Activated CD8-positive, alpha-beta memory T cell treated with anti-CD3 and anti-CD28 coated beads, Interleukin-2, amount 50 U/mL, for 4 hours (primary cell): ENCODE results near the gene COG4.

Source experiments
- DNase-seq: peaks from one replicate; pipeline ENCODE4 v3.0.0-alpha.2; 2020

Gene COG4

DNA sequence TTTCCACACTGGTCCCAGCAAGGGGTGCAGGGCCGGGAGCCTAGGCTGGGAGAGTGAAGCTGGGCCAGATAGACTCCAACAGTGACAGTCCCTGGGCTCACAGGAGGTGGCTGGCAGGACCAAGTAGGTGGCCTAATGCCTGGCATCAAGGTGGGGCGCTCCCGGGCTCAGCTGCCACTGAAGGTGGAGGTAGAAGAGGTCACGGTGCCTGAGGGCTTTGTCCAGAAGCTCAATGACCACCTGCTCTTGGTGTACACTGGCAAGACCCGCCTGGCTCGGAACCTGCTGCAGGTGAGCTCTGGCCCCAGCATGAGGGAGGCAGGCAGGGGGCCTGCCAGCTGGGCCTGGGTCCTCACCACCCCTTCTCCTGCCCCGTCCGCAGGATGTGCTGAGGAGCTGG lies 45.2 kb downstream of the COG4 start:
- no peak for DNase-seq

DNA sequence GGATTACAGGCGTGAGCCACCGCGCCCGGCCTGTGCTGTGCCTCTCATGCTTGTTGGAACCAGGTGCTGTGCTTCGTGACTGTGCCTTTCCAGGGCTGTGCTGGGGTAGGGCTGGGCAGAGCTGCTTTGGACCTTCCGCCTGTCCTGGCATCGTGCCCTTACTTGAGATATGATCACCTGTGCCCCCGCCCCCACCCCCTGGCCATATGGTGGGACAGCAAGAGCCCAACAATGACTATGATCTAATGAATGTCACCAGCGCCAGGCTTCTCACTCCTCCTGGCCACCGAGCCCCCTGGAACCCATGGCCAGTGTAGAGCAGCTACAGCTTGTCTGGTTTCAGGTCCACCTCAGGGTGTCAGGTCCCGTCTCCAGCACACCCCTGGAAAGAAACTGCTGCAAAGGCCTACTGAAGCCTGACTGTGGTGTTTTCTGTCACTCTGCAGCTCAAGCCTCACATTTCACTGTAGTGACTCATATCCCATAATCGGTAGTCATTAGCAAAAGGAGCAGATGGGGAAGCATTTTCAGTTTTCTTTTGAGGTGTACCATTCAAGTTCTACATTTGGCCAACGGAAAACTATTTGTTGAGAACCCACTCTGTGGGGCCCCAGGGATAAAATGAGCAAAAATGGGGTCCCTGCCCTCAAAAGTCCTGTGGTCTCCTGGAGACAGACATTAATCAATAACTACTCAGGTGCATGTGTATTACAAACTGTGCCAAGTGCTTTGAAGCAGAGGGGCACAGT lies 46.9 kb downstream of the COG4 start:
- DNase-seq, result no peak

DNA sequence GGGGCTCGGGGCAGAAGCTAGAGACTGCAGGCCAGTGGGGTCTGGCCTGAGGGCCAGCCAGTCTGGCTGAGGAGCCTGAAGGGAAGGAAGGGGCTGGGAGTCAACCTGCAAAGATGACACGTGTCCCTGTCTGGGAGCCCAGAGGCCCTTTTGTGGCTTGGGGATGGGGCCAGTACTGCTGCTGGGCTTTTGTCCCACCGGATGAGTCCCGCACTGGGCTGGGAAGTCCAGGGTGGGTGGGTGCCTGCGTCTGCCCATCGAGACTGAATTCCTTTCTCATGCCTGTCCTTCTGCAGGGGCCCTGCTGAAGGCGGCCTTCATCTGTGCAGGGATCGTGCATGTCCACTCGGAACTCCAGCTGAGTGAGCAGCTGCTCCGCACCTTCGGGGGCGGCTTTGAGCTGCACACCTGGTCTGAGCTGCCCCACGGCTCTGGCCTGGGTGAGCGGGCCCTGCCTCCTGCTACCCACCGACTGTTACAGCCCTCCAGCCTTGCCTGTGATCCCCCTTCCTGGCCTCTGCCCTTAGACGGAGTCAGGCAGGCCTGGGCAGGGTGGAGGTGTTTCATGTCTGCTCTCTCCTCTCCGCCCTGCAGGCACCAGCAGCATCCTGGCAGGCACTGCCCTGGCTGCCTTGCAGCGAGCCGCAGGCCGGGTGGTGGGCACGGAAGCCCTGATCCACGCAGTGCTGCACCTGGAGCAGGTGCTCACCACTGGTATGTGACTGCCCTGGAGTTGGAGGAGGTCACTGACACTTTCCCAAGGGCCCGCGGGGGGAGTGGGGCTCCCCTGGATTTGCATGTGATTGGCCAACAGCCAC lies 48.1 kb downstream of the COG4 start:
- no peak for DNase-seq

DNA sequence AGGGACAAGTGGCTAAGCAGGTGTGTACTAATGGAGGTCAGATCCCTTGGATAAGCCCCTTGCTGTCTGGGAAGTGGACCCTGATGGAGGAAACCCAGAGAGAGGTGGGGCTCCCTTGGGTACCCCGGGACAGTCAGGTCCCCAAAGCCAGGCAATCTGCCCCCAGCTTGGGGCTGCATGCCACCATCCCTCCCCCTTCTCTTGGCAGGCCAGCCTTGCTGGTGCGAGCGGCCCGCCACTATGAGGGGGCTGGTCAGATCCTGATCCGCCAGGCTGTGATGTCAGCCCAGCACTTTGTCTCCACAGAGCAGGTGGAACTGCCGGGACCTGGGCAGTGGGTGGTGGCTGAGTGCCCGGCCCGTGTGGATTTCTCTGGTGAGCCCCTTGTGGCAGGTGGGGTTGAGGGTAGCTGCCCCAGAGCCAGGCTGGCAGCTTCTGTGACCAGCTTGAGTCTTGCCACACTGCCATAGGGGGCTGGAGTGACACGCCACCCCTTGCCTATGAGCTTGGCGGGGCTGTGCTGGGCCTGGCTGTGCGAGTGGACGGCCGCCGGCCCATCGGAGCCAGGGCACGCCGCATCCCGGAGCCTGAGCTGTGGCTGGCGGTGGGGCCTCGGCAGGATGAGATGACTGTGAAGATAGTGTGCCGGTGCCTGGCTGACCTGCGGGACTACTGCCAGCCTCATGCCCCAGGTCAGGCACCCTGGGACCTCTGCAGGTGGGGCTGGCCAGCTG lies 48.9 kb downstream of the COG4 start:
- DNase-seq, result no peak

DNA sequence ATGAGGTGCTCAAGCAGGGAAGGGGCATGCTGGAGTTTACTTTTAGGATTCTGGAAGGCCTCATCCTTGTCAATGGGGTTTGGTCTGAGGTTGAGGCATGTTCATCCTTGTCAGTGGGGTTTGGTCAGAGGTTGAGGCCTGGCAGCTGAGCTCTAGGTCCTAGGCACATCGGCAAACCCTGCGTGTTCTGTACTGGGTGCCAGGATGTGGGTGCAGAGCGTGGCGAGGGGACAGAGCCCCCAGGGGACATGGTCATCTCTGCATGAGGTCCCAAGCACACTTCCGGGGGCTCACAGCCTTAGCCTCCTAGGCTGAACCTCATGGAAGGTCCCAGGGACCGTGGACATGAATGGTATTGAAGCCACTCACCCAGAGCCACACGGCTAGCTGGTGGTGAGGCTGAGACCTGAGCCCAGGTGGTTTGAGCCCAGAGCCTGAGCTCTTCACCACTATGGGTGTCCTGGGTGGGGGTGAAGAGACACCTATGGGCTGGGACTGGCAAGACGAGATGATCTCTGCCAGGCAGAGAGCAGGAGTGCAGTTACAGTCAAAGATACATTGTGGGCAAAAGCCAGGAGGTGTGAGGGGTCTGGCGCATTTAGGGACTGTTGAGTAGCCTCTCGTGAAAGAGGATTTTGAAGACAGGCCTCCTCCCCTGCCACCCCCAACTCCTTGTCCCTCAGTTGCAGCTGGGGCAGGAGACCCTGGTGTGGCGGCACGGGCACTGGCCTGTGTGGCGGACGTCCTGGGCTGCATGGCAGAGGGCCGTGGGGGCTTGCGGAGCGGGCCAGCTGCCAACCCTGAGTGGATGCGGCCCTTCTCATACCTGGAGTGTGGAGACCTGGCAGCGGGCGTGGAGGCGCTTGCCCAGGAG lies 49.7 kb downstream of the COG4 start:
- DNase-seq, result no peak

DNA sequence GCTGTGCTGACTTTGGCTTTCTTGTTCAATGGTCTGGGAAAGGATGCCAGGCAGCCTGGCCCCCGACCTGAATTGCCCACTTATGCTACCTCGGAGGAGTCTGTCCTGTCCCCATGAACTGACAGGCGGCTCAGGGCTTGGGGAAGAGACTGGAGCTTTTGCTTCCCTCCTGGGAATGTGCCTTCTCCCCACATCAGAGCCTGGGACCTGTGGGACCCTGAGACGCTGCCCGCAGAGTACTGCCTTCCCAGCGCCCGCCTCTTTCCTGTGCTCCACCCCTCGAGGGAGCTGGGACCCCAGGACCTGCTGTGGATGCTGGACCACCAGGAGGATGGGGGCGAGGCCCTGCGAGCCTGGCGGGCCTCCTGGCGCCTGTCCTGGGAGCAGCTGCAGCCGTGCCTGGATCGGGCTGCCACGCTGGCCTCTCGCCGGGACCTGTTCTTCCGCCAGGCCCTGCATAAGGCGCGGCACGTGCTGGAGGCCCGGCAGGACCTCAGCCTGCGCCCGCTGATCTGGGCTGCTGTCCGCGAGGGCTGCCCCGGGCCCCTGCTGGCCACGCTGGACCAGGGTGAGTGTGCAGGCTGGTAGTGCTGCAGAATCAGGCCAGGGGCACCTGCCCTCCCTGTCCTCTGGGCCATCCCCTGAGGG lies 50.4 kb downstream of the COG4 start:
- no peak for DNase-seq

DNA sequence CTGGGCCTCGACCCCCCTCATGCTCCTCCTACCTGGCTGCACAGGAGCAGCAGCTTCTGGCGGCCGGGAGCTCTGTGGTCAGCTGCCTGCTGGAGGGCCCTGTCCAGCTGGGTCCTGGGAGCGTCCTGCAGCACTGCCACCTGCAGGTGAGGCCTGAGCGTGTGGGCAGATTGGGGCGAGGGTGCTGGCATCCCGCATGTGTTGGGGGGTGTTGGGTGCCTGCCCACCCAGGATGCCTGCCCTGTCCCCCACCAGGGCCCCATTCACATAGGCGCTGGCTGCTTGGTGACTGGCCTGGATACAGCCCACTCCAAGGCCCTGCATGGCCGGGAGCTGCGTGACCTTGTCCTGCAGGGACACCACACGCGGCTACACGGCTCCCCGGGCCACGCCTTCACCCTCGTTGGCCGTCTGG lies 52.4 kb downstream of the COG4 start:
- no peak for DNase-seq

DNA sequence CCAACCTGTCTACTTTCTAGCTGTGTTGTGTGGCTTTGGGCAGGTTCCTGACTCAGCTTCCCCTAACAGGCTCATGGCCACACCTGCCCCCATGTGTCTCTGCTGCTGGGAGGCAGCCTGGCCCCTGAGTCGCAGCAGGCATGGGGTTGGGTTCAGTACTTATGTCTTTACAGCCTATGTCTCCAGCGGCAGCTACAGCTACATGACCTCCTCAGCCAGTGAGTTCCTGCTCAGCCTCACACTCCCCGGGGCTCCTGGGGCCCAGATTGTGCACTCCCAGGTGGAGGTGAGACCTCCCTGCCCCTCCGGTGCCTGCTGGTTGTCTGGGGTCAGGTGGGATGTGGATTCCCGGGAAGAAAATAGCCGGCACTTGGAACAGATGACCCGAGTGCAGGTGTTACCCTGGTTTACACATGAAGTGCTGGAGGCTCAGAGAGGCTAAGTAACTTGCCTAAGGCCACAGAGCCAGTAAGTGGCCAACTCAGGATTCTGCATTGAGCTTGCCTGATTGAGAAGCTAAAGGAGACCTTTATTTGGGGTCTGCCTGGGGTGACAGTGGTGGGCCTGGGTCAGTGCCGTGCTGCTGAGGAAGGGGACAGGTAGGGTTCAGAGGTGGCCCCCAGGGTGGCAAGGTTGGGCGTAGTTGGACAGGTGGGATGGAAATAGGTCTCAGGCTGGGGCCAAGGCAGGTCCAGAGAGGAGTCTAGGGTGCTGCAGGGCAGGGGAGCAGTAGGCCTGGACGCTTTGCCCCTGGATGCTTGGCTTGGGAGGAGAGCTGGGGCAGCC lies 53.0 kb downstream of the COG4 start:
- DNase-seq, result no peak

DNA sequence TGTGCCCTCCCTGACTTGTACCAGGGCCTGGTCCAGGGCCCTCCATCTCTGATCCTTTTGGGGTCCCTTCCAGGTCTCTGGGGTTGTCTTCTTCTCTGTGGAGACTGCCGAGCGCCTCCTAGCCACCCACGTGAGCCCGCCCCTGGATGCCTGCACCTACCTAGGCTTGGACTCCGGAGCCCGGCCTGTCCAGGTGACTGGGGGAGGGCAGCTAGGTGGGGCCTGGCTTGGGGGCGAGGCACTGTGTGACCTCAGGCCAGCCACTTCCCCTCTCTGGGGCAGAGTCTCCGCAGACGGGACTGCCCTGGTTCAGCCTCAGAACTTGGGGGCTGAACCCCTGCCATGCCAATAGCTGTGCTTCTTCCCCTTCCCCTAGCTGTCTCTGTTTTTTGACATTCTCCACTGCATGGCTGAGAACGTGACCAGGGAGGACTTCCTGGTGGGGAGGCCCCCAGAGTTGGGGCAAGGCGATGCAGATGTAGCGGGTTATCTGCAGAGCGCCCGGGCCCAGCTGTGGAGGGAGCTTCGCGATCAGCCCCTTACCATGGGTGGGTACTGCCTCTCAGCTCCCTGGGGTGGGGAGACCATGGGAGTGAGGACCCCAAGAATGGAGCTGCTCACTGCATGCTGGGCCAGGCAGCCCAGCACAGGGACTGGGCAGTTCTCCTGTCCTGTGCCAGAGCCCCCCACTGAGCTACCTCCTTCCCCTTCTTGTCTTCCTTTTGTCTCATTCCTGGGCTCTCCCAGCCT lies 54.4 kb downstream of the COG4 start:
- DNase-seq, result no peak

DNA sequence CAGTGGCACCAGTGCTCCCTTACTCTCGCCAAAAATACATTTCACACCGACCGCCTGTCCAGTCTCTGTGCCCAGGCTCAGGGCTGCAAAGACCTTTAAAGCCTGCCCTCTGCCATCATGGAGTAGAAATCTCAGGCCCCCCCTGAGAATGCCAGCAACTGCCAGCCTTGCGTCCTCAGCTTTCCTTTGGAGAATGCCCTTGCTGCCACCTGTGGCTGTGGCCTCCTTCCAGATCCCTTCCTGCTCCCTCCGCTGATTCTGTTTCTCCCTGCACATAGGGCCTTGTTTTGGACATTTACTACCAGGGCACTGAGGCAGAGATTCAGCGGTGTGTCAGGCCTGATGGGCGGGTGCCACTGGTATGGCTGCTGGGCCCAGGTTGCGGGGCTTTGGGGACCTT lies 55.7 kb downstream of the COG4 start:
- no peak for DNase-seq

DNA sequence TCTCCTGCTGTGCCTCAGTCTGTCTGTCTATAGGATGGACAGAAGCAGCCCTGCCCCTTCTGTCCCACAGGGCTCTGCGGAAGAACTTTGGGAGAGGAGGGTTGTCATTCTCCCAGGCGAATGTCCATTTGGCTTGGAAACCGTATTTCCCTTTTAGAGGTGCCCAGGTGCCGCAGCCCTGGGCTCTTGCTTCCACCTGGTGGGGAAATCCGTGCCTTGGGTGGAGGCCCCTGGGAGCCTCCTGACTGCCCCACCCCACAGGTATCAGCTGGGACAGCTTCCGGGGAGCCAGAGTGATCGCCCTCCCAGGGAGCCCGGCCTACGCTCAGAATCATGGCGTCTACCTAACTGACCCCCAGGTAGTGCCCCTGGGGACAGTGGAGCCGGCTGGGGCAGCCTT lies 56.2 kb downstream of the COG4 start:
- no peak for DNase-seq

DNA sequence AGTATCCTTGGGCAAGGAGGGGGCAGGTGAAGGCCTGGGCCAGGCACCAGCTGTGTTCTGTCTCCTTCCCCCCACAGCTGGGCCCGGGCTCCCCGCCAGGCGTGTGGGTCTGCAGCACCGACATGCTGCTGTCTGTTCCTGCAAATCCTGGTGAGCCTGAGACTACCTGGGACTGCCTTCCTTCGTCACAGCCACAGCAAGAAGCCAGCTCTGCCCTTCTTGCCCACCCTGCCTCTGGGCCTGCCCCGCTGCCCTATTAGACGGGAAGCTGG lies 56.6 kb downstream of the COG4 start:
- no peak for DNase-seq

DNA sequence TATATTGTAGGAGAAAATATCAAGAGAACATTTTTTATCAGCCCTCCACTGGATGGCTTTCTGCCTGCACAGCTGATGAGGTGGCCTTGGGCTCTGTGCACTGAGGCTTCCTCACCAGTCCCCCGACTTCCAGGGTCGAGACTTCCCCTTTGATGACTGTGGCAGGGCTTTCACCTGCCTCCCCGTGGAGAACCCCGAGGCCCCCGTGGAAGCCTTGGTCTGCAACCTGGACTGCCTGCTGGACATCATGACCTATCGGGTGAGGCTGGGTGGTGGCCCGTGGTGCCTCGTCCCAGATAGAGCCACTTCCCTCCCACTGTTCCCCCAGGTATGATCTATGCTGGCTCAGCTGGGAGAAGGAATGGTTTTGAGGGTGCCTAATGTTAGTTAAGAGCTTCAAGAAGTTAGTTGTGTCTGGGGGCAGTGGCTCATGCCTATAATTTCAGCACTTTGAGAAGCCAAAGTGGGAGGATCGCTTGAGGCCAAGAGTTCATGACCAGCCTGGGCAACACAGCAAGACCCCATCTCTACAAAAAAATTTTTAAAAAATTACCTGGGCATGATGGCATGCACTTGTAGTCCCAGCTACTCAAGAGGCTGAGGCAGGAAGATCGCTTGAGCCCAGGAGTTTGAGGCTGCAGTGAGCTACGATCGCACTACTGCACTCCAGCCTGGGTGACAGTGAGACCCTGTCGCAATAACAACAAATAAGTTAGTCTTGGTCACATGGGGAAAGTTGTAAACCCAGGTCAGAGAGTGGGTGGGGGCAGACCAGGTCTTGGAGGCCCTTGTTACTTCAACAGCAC lies 57.2 kb downstream of the COG4 start:
- no peak for DNase-seq

DNA sequence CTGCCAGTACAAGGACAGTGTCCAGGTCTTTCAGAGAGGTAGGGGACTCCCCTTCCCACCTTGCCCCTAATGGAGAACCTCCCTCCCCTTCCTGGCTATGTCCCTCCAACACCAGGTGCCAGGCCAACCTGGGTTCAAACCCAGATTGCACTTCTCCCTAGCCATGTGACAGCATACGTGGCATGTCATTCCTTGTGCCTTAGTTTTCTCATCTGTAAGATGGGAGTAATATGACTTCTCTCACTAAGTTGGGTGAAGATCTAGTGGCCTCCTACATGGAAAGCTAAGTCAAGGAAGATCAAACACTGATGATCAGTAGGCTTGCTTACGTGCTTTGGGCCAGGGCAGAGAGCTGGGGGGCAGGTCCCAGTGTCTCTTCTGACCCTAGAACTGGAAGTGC lies 60.1 kb downstream of the COG4 start:
- no peak for DNase-seq

DNA sequence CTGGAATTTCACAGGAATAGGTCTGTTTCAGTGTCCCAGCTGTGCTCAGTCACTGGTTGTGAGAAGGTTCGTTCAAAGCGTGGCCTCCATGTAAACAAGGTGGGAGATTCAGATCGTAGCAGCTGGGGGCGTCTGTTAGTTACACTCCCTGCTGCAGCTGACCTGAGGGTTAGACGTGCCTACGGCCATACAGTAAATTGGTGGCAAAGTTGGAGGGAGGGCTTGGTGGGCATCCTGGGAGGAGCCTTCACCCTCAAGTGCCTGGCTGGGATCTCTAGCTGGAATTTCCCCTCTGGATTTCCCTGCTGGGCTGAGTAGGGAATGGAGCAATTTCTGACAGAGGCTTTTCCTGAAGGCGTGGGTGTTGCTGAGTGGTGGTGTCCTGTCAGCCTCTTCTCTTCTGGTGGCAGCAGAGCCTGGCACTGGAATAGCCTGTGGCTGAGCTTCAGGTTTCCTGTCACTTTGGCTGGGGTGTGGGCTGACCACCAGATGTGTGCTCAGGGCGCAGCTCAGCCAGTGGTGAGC lies 62.6 kb downstream of the COG4 start:
- no peak for DNase-seq

DNA sequence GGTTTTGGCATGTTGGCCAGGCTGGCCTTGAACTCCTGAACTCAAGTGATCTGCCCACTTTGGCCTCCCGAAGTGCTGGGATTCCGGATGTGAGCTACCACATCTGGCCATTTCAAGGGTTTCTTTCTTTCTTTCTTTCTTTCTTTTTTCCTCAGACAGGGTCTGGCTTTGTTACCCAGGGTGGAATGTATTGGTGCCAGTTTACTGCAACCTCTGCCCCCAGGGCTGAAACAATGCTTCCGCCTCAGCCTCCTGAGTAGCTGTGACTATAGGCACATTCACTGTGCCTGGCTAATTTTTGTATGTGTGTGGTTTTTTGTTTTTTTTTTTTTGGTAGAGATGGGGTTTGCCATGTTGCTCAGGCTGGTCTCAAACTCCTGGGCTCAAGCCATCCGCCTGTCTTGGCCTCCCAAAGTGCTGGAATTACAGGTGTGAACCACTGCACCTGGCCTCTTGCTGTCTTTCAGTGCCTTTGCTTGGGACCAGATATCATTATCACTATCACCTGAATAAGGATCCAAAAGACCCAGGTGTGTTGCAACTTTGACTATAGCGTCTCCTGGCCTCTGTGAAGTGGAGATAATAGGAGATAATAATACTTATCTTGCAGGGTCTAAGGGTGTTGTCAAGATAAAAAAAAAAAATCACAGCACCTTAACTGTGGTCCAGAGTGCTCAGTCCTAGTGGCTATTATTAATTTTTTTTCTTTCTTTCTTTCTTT lies 65.7 kb downstream of the COG4 start:
- no peak for DNase-seq

DNA sequence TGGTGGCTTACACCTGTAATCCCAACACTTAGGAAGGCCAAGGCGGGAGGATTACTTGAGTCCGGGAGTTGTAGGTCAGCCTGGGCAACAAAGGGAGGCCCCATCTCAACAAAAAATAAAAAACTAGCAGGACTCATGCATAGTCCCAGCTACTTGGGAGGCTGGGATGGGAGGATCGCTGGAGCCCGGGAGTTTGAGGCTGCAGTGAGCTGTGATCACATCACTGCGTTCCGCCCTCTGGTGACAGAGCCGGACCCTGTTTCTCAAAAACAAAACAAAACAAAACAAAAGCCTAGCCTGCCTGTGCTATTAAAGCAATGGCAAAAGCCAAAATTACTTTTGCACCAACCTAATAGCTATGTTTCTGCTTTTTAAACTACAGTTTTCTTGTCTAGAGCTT lies 67.4 kb downstream of the COG4 start:
- DNase-seq, result no peak

DNA sequence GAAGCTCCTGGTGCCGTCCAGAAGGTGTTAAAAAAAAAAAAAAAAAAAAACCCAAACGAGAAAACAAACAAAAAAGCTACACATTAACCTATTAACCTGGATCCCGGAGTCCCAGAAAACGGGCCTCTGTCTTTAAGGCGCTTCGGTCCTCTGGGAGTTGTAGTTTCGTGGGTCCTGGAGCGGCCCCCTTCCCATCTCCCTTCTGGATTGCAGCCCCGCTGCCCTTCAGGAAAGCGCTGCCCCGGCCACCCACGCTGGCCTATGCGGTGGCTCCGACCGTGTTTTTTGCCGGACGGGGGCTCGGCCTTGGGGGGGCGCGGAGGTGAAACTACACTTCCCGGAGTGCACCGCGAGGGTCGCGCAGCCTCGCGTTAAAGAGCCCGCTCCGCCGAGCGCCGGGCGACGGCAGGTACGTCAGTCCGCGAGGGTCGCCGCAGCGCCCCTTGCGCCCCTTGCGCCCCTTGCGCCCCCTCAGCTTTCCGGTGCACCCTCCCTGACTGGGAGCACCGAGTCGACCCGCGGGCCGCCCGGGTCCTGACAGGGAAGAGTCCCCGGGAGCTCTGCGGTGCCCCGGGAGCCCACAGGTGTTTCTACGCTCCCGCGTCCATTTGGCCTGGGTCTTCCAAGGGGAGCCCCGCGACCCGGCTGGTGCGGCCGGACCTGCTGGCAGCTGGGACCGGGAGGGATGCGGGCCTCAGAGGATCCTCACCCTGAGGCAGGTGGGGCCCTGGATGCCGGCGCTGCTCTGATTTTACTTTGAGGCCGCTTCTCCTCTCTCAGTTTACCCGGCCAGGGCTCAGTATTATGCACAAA lies 68.9 kb downstream of the COG4 start, which contains the start of gene FCSK:
FCSK (plus strand) TSS at position 374 of the 813 bp plus-strand sequence. CDS start 8,596 bp downstream, outside the sequence.
- peak; percentile 72 for DNase-seq
